Posterior vena cava (tissue), 2 donors: ENCODE data around the gene TFEC. TPM values are rescaled to one million over a fixed set of nuclear protein-coding genes. Genes with fewer than 3 reads are reported as not detected.
"Not testable (repeated sequence)": the region's sequence is repeated elsewhere in the genome, so short reads cannot be mapped to it uniquely, and the experiment has no call there.

ENCODE experiments used
- DNase-seq: peaks from one replicate; pipeline ENCODE4 v3.0.0-alpha.2; 2020; ENCODE audit warnings: low spot score
- intact Hi-C, 2 donors: fragments of 100-400 bp; cut with DNase I; formaldehyde crosslinking; loops; one replicate each; pipeline versions ENCODE4 v1.14.1 to v1.14.2; 2022 to 2023
- total RNA-seq, 2 donors: library from RNA; stranded (reverse); fragmentation: NEBNext Ultra II Directional; extraction: Animal tissue kit (Norgen Biotek cat#: 25700); gene quantifications; one replicate each; pipeline ENCODE4 v1.2.1, GENCODE V29; 2021
- donor health status: DM: yes; HTN: yes; CAD: no.
- donor health status: DM: yes; HTN: yes; CAD: no.

TFEC gene
- total RNA-seq, 2 donors from 2014 or later, result 8.0 to 13.5 TPM

- DNase-seq, intact Hi-C loops: not testable (repeated sequence)
These were observed 25.8 kb downstream of the TFEC start for GRCh38 chr7:116004762-116005161.

- intact Hi-C loops, result no loop called here
- DNase-seq, result no peak
These were observed 33.3 kb downstream of the TFEC start for GRCh38 chr7:115997221-115997620.

- intact Hi-C loops, result no loop called here
- no peak for DNase-seq
These were observed 34.9 kb downstream of the TFEC start for GRCh38 chr7:115995701-115996100.

DNA sequence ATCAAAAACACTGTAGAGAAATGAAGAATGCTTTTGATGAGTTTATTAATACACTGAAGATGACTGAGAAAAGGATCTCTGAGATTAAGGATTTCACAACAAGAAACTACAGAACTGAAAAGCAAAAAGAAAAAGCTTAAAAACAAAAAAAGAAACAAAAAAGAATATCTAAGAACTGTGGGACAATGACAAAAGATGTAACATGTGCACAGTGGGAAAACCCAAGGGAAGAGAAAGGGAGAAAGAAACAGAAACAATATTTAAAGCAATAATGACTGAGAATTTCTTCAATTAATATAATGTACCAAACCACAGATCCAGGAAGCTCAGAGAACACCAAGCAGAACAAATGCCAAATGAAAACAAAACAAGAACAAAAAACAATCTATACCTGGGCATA is 42.2 kb downstream of the TFEC start:
- DNase-seq, result no peak
- intact Hi-C loops, result no loop called here

DNA sequence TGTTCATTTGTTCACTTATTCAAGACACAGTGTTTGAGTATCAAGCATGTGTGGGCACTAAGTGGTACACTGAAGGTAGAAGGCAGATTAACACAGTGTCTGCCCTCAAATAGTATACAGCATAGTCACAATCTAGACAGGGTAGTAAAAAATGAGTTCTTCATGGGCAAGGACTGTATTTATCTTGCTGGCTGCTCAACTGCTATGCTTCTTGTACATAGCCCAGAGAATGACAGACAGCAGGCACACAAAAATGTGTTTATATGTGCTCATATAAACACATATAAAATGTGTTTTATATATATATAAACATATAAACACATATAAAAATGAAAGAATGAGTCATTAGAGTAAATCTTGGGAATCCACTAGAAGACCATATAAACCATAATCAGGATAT is 43.1 kb downstream of the TFEC start:
- intact Hi-C loops, result no loop called here
- DNase-seq, result no peak

DNA sequence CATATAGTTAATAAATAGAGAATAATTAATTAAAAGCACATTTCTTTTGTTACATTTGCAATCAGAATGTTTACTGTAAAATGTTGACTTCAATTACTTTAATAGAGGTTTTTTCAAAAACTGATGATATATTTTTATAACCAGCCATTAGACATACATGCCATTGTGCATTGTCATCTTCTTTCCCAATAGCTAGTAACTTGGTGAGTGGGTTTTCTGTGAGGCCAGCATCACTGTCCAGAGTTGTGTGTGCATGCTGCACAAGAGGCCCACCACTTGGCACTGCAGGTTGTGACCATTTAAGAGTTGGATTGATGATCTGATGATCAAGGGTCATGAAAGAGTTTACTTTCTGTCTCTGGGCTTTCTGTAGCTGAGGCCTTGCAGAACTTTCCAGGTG is 46.5 kb downstream of the TFEC start:
- intact Hi-C loops, result no loop called here
- DNase-seq, result no peak

DNA sequence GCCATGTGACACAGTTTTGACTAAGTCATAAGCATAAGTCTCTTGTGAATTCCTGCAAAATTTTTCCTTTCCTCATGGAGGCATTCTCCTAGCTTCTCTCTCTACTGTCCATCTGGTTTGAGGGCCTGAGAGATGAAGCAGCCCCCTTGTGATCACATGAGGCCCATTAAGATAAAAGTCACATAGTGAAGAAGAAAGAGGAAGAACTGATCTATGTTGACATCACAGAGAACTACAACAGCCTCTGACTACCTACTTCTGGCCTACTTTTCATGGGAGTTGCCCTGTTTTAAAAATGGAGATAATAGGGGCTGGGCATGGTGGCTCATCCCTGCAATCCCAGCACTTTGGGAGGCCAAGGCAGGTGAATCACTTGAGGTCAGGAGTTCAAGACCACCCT is 50.4 kb downstream of the TFEC start:
- intact Hi-C loops, result no loop called here
- no peak for DNase-seq

- DNase-seq, result no peak
- intact Hi-C loops, result no loop called here
These were observed 53.9 kb downstream of the TFEC start for GRCh38 chr7:115976651-115977050.

GRCh38 chr7:115975766-115976165 is 54.8 kb downstream of the TFEC start:
- intact Hi-C loops, result no loop called here
- no peak for DNase-seq

DNA sequence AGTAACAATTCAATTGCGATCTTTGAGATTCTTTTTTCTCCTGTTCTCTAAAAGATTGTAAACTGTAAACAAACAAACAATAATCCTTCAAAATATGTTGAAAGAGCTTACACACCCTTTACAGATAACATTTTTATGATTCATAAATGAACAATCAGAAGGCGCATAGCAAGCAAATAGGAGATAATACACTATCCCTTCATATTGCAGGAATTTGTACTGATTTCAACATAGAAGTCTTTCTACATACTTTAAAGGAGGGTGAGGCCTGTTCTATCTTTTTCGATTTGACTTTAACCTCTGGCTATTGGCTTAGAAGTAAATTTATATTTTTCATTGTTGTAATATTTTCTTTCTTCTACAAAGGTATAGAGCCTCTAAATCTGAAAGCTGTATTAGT is 57.2 kb downstream of the TFEC start:
- intact Hi-C loops, result no loop called here
- no peak for DNase-seq

GRCh38 chr7:115971506-115971905 is 59.1 kb downstream of the TFEC start:
- intact Hi-C loops, result no loop called here
- no peak for DNase-seq

GRCh38 chr7:115968596-115968995 is 62.0 kb downstream of the TFEC start:
- no peak for DNase-seq
- intact Hi-C loops, result no loop called here

DNA sequence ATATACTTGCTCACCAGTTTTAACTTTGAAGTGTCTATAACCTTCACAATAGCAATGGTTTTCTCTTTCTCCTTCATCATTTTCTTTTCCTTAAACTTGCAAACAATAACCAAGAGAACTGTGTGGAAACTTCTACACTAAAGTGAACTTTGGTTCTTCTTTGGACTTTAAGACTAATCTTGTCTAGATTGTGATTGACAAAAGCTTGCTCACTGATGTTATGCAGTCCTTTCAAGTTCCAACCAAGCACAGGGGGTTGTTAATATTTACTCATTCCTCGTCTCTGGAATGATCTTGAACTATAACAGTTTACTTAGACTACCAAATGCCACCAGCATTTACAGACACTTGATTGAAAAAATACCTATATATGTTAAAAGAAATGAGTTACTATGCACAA is 62.4 kb downstream of the TFEC start:
- DNase-seq, result no peak
- intact Hi-C loops, result no loop called here

DNA sequence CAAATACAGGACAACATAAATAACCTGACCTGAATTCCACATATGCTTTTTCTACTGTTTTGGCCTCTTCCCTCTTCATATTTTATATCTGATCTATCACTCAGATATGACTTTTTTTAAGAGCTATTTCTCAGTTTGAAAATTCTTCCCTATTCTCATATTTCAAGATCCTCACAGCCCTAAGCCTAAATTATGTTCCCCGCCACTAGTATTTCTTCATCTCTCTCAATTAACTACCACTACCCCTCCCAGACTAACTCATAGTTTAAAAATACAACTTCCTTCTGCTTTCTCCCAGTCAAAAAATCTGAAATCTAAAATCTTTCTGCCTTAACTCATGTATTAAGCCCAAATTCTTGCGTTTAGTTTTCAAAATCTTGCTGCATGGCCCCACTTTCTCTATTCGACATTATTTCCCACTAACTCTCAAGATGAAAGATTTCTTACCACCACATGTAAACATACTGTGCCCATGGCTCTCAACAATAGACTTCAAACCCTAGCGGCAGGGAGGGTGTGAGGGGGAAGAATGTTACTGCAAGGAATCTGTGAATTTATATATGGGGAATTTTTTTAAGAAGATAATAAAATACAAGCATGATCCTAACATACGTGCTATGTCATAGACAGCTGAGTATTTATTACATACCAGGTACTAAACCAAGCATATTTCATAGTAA is 64.6 kb downstream of the TFEC start:
- no peak for DNase-seq
- intact Hi-C loops, result no loop called here

DNA sequence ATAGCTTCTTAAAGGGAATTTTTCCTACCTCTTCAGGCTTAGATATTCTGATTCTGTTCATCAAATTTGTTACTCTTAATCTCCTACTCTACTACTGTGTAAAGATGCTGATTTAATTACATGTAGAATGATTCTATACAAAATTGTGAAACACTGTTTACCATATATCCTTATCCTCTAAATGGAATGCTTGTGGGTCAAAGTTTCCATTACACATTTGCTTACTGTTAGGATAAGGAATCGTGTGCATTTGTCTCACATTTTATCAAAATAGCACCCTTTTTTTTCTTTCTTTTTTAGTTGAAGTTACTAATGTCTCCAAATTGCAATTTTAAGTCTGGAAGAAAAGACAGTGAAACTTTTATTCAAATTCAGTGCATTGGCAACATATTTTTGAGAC is 65.3 kb downstream of the TFEC start:
- intact Hi-C loops, result no loop called here
- DNase-seq, result no peak

- DNase-seq, result no peak
- intact Hi-C loops, result no loop called here
These were observed 65.8 kb downstream of the TFEC start for GRCh38 chr7:115964799-115965198.

GRCh38 chr7:115962340-115962739 is 68.2 kb downstream of the TFEC start:
- intact Hi-C loops, result no loop called here
- DNase-seq, result no peak

DNA sequence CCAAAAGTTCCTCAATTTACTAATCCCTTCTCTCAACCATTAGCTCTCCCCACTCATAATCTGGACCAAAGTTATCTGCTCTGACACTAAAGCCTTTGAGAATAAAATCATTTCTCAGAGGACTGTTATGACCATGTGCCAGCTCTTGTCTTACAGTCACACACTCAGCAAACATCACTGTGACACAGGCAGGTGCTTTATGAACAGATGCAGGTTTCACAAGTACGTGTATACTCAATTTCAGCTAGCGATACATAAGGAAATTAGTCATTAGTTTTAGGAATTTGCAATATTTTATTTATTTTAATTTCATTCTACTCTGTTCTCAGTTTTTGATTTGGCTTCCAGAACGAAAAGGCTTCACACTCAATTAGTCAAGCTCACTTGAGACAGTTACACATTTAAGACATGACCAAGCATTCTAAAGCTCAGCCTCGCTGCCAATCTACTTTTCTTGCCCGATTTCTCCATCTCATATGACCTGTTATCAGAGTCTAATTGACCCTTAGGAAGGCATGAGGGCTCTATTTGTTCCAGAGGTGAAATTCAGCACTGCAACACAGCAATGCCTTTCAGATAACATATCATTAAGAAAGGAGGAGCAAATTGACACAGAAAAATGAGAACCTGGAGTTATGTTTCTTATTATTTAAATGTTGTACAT is 76.8 kb downstream of the TFEC start:
- DNase-seq, result no peak
- intact Hi-C loops, result no loop called here

DNA sequence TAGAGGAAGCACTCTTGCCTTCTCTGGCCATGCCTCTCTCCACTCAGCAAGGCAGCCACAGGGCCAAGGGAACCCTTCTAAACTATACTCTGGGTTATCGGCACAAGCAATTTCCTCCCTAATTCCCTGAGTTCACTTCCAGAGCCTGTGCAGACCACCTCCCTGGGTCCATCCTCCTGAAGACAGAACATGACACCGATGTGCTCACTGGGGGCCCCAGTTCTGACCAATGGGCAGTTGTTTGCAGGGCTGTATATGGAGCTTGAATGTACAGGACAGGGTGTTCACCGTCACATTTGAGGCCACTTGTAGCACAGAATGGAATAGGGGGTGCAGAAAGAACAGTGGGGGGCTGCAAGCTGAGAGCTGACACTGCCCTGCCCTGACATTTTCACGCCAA is 77.7 kb downstream of the TFEC start:
- intact Hi-C loops, result no loop called here
- DNase-seq, result no peak

- intact Hi-C loops, result no loop called here
- no peak for DNase-seq
These were observed 79.0 kb downstream of the TFEC start for GRCh38 chr7:115951547-115951946.

DNA sequence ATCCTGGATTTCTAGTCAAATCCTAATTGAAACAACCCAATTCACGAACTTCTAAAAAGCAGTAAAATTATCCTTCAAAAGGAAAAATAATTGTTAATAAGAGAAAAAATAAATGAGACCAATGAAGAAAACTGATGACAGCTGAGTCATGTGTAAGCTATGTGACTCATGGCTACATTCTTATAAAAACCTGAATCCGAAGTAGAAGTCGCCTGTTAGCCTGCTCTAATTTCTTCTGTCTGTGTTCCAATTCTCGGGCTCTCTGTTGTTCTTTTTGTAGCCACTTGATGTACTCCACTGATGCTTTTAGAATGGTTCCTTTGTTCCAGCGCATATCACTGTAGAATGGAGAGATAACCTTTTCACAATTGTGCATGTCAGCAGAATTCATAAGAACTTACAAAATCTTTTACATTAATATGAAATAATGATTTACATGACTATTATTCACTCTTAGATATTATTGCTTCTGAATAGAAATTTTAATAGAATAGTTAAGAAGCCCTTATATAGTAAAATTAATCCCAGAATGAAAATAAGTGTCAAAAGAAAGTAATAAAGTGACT is 88.8 kb downstream of the TFEC start:
- intact Hi-C loops, result no loop called here
- DNase-seq, result no peak
